ENCODE measurements around the gene PSMB11.

DNA sequence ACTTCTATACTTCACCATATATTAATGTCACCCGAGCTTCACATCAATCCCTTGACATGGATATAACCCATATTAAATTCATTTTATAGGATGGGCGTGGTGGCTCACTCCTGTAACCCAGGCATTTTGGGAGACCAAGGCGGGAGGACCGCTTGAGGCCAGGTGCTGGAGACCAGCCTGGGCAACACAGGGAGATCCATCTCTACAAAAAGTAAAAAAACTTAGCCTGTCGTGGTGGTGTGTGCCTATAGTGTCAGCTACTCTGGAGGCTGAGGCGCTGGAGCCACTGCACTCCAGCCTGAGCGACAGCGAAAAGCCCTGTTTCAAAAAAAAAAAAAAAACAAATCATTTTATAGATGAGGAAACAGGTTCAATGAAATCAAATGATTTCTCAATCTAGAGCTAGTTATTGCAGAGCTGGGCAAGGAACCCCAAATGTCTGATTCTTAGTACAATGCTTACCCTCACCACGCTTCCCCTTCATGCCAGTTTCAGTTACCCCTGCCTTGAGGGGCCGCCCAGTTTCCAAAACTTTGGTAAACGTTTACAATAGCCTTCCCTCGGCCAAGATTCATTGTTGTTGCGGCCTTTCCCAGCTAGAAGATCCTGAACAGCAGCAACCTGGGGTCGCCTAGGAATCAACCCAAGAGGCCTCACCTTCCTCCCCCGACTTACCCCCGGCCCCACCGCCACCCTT lies 8.1 kb upstream of the PSMB11 start:
- TF ChIP-seq POLR2A (IDR thresholded peaks at IDR 0.05; ENCODE audit: low read depth, low read length) (no peak), EZH2 (IDR thresholded peaks at IDR 0.05; ENCODE audit: borderline replicate concordance, low read depth, low read length, severe bottlenecking) (no peak), POLR2AphosphoS5 (IDR thresholded peaks at IDR 0.05; ENCODE audit: insufficient read depth, low read depth, low read length) (no peak), GATA2 (IDR thresholded peaks at IDR 0.05; ENCODE audit: insufficient read depth, insufficient read length, low read depth, low read length) (no peak), JUN (IDR thresholded peaks at IDR 0.05; ENCODE audit: borderline replicate concordance, insufficient read depth, insufficient read length, low read depth) (no peak), FOS (IDR thresholded peaks at IDR 0.05; ENCODE audit: borderline replicate concordance, insufficient read depth, low read length) (no peak)
- TF ChIP-seq, protein P1, sequence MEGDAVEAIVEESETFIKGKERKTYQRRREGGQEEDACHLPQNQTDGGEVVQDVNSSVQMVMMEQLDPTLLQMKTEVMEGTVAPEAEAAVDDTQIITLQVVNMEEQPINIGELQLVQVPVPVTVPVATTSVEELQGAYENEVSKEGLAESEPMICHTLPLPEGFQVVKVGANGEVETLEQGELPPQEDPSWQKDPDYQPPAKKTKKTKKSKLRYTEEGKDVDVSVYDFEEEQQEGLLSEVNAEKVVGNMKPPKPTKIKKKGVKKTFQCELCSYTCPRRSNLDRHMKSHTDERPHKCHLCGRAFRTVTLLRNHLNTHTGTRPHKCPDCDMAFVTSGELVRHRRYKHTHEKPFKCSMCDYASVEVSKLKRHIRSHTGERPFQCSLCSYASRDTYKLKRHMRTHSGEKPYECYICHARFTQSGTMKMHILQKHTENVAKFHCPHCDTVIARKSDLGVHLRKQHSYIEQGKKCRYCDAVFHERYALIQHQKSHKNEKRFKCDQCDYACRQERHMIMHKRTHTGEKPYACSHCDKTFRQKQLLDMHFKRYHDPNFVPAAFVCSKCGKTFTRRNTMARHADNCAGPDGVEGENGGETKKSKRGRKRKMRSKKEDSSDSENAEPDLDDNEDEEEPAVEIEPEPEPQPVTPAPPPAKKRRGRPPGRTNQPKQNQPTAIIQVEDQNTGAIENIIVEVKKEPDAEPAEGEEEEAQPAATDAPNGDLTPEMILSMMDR (IDR thresholded peaks at IDR 0.05; ENCODE audit: extremely low read depth in 1 of 2, insufficient read depth in 1 of 2, low read depth in 1 of 2, low read length in 2 of 2), result no peak
- TF ChIP-seq, protein P2, sequence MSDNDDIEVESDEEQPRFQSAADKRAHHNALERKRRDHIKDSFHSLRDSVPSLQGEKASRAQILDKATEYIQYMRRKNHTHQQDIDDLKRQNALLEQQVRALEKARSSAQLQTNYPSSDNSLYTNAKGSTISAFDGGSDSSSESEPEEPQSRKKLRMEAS (IDR thresholded peaks at IDR 0.05; ENCODE audit: insufficient read depth, insufficient read length), result no peak
